ENCODE results near the gene POLK. TPM values are rescaled to one million over a fixed set of nuclear protein-coding genes. Genes with fewer than 3 reads are reported as not detected.

Gene POLK
- total RNA-seq, 1 donor: 34.7 TPM

- TF ChIP-seq CTCF (IDR thresholded peaks at IDR 0.05; ENCODE audit: extremely low read depth, low read depth, low read length): no peak
- H3K4me2 ChIP-seq (ENCODE audit: insufficient read depth, low read length): peak within 1 kb of the TSS; percentile 95
- H3K4me3 ChIP-seq (ENCODE audit: insufficient read depth, low read length): peak within 1 kb of the TSS; percentile 79
Observed at GRCh38 chr5:75611311-75612225, 99.9 kb downstream of the POLK start, which contains the start of gene ANKDD1B. TSS of gene ANKDD1B (plus strand) at chr5:75611453. CDS start at chr5:75611635, 182 bp downstream.

GRCh38 chr5:75612226-75612569 is 100.5 kb downstream of the POLK start:
- TF ChIP-seq CTCF (IDR thresholded peaks at IDR 0.05; ENCODE audit: extremely low read depth, low read depth, low read length): no peak

More at GRCh38 chr5:75611311-75612225, 99.9 kb downstream of the POLK start, which contains the start of gene ANKDD1B:
- Histone ChIP-seq H3K36me3 (ENCODE audit: insufficient read depth, low read length) (no peaks in the 10 kb centered on the region), H2AFZ (ENCODE audit: low read length) (peak within 1 kb of the TSS; percentile 80), H3K27ac (ENCODE audit: low read depth, low read length) (peak within 1 kb of the TSS; percentile 17), H4K20me1 (ENCODE audit: insufficient read depth, low read length) (no peaks in the 10 kb centered on the region), H3K27me3 (ENCODE audit: insufficient read depth, low read length) (no peaks in the 10 kb centered on the region), H3K9me3 (ENCODE audit: low read depth, low read length) (no peaks in the 10 kb centered on the region), H3K79me2 (ENCODE audit: insufficient read depth, low read length) (no peaks in the 10 kb centered on the region), H3K4me1 (ENCODE audit: insufficient read depth, low read length) (peaks cover 3% of the 10 kb centered on the region)
- DNase-seq (ENCODE audit: insufficient read length, low spot score, missing footprints): peak; percentile 80

GRCh38 chr5:75612901-75613300 is 101.2 kb downstream of the POLK start:
- H3K4me1 ChIP-seq (ENCODE audit: insufficient read depth, low read length): peaks cover 10% of the 10 kb centered on the region
- H3K9me3 ChIP-seq (ENCODE audit: low read depth, low read length): no peaks in the 10 kb centered on the region
- no peak overlapping the region for H3K4me3 ChIP-seq (ENCODE audit: insufficient read depth, low read length)
- H3K36me3 ChIP-seq (ENCODE audit: insufficient read depth, low read length): no peaks in the 10 kb centered on the region
- H3K27ac ChIP-seq (ENCODE audit: low read depth, low read length): no peak overlapping the region
- no peaks in the 10 kb centered on the region for H3K27me3 ChIP-seq (ENCODE audit: insufficient read depth, low read length)
- no peaks in the 10 kb centered on the region for H3K79me2 ChIP-seq (ENCODE audit: insufficient read depth, low read length)
- H4K20me1 ChIP-seq (ENCODE audit: insufficient read depth, low read length): no peaks in the 10 kb centered on the region
- H3K4me2 ChIP-seq (ENCODE audit: insufficient read depth, low read length): no peak overlapping the region
- H2AFZ ChIP-seq (ENCODE audit: low read length): no peak overlapping the region
- TF ChIP-seq CTCF (IDR thresholded peaks at IDR 0.05; ENCODE audit: extremely low read depth, low read depth, low read length): no peak
- no peak for DNase-seq (ENCODE audit: insufficient read length, low spot score, missing footprints)

More at GRCh38 chr5:75612226-75612569, 100.5 kb downstream of the POLK start:
- Histone ChIP-seq H3K36me3 (ENCODE audit: insufficient read depth, low read length) (no peaks in the 10 kb centered on the region), H3K4me3 (ENCODE audit: insufficient read depth, low read length) (peak overlapping the region; percentile 79), H3K27ac (ENCODE audit: low read depth, low read length) (no peak overlapping the region), H4K20me1 (ENCODE audit: insufficient read depth, low read length) (no peaks in the 10 kb centered on the region), H3K79me2 (ENCODE audit: insufficient read depth, low read length) (no peaks in the 10 kb centered on the region), H3K4me2 (ENCODE audit: insufficient read depth, low read length) (peak overlapping the region; percentile 95), H3K9me3 (ENCODE audit: low read depth, low read length) (no peaks in the 10 kb centered on the region), H3K27me3 (ENCODE audit: insufficient read depth, low read length) (no peaks in the 10 kb centered on the region), H2AFZ (ENCODE audit: low read length) (no peak overlapping the region), H3K4me1 (ENCODE audit: insufficient read depth, low read length) (peaks cover 3% of the 10 kb centered on the region)
- no peak for DNase-seq (ENCODE audit: insufficient read length, low spot score, missing footprints)

GRCh38 chr5:75614176-75614575 is 102.5 kb downstream of the POLK start:
- no peaks in the 10 kb centered on the region for H3K27me3 ChIP-seq (ENCODE audit: insufficient read depth, low read length)
- DNase-seq (ENCODE audit: insufficient read length, low spot score, missing footprints): no peak
- no peak overlapping the region for H3K4me3 ChIP-seq (ENCODE audit: insufficient read depth, low read length)
- no peaks in the 10 kb centered on the region for H4K20me1 ChIP-seq (ENCODE audit: insufficient read depth, low read length)
- H3K4me2 ChIP-seq (ENCODE audit: insufficient read depth, low read length): no peak overlapping the region
- H3K27ac ChIP-seq (ENCODE audit: low read depth, low read length): no peak overlapping the region
- peaks cover 12% of the 10 kb centered on the region for H3K4me1 ChIP-seq (ENCODE audit: insufficient read depth, low read length)
- no peaks in the 10 kb centered on the region for H3K36me3 ChIP-seq (ENCODE audit: insufficient read depth, low read length)
- no peaks in the 10 kb centered on the region for H3K79me2 ChIP-seq (ENCODE audit: insufficient read depth, low read length)
- no peaks in the 10 kb centered on the region for H3K9me3 ChIP-seq (ENCODE audit: low read depth, low read length)
- H2AFZ ChIP-seq (ENCODE audit: low read length): no peak overlapping the region
- TF ChIP-seq CTCF (IDR thresholded peaks at IDR 0.05; ENCODE audit: extremely low read depth, low read depth, low read length): no peak

Measured in osteoblast (primary cell).